Measurements from ENCODE around the gene TSPAN12. TPM values are rescaled to one million over a fixed set of nuclear protein-coding genes. Genes with fewer than 3 reads are reported as not detected.

TSPAN12 gene
- total RNA-seq, 1 experiment from 2014 or later = 17.3 TPM

DNA sequence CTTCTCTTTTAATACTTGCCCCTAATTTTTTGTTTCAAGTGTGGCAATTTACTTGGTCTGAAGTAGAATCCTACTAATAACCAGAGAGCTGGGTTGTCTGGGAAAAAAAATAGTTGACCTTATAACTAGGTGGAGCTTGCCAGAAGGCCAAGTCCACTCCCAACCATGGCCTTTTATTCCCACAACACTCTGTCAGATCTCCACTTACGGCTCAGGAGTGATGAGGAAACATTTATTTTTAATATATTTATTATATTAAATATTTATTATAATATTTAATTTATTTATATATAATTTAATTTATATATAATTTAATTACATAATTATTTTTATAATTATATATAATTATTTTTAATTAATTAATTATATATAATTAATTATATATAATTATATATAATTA, 58.8 kb downstream of the TSPAN12 start:
- no peak overlapping the region for H3K4me3 Mint-ChIP-seq
- no peak for DNase-seq (ENCODE audit: low spot score)
- CTCF ChIA-PET = interaction anchor here (1.9 kb wide), 1 partner anchor 309 kb away, joined by 5 read pairs; no protein-coding TSS in a partner anchor
- no peak for ATAC-seq
- TF ChIP-seq ZNF396 (CRISPR knock-in tag; IDR thresholded peaks at IDR 0.05; ENCODE audit: borderline replicate concordance) = no peak
- peak; percentile 96 for TF ChIP-seq HMGA2 (CRISPR knock-in tag; IDR thresholded peaks at IDR 0.05)
- H3K36me3 Mint-ChIP-seq = peaks cover 12% of the 10 kb centered on the region
- H3K27ac Mint-ChIP-seq = no peak overlapping the region
- peaks cover 12% of the 10 kb centered on the region for H3K9me3 Mint-ChIP-seq
- no peaks in the 10 kb centered on the region for H3K27me3 Mint-ChIP-seq (ENCODE audit: low read depth)
- H3K4me1 Mint-ChIP-seq = peaks cover 17% of the 10 kb centered on the region
- POLR2A ChIA-PET = no interaction called here

GRCh38 chr7:120797026-120797645, 60.8 kb downstream of the TSPAN12 start:
- no peak overlapping the region for H3K27ac Mint-ChIP-seq
- TF ChIP-seq CBFB (CRISPR knock-in tag; IDR thresholded peaks at IDR 0.05; ENCODE audit: low read depth) (no peak), JUN (CRISPR knock-in tag; IDR thresholded peaks at IDR 0.05) (no peak), ZNF317 (CRISPR knock-in tag; IDR thresholded peaks at IDR 0.05; ENCODE audit: borderline replicate concordance, low read depth) (no peak), E2F1 (CRISPR knock-in tag; IDR thresholded peaks at IDR 0.05) (no peak), STAT6 (CRISPR knock-in tag; conservative IDR thresholded peaks at IDR 0.05; ENCODE audit: low read depth) (no peak), E2F4 (CRISPR knock-in tag; IDR thresholded peaks at IDR 0.05; ENCODE audit: borderline replicate concordance, low read depth) (no peak), ZNF425 (CRISPR knock-in tag; conservative IDR thresholded peaks at IDR 0.05) (no peak), RORB (CRISPR knock-in tag; IDR thresholded peaks at IDR 0.05) (no peak), ZNF281 (CRISPR knock-in tag; IDR thresholded peaks at IDR 0.05) (no peak), TCF7 (CRISPR knock-in tag; IDR thresholded peaks at IDR 0.05; ENCODE audit: low read depth) (no peak), E2F5 (CRISPR knock-in tag; IDR thresholded peaks at IDR 0.05) (no peak), ZNF671 (CRISPR knock-in tag; IDR thresholded peaks at IDR 0.05) (no peak), SOX15 (CRISPR knock-in tag; IDR thresholded peaks at IDR 0.05) (no peak)
- TF ChIP-seq, protein P1, sequence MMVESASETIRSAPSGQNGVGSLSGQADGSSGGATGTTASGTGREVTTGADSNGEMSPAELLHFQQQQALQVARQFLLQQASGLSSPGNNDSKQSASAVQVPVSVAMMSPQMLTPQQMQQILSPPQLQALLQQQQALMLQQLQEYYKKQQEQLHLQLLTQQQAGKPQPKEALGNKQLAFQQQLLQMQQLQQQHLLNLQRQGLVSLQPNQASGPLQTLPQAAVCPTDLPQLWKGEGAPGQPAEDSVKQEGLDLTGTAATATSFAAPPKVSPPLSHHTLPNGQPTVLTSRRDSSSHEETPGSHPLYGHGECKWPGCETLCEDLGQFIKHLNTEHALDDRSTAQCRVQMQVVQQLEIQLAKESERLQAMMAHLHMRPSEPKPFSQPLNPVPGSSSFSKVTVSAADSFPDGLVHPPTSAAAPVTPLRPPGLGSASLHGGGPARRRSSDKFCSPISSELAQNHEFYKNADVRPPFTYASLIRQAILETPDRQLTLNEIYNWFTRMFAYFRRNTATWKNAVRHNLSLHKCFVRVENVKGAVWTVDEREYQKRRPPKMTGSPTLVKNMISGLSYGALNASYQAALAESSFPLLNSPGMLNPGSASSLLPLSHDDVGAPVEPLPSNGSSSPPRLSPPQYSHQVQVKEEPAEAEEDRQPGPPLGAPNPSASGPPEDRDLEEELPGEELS (CRISPR knock-in tag; IDR thresholded peaks at IDR 0.05) = no peak
- TF ChIP-seq, protein P2, sequence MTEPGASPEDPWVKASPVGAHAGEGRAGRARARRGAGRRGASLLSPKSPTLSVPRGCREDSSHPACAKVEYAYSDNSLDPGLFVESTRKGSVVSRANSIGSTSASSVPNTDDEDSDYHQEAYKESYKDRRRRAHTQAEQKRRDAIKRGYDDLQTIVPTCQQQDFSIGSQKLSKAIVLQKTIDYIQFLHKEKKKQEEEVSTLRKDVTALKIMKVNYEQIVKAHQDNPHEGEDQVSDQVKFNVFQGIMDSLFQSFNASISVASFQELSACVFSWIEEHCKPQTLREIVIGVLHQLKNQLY (CRISPR knock-in tag; IDR thresholded peaks at IDR 0.05) = no peak

More at GRCh38 chr7:120797026-120797645, 60.8 kb downstream of the TSPAN12 start:
- H3K36me3 Mint-ChIP-seq = peaks cover 12% of the 10 kb centered on the region
- ChIA-PET CTCF (interaction anchor here (1.8 to 1.9 kb wide), 2 partner anchors 9 to 311 kb away, joined by 5 to 7 read pairs; no protein-coding TSS in a partner anchor), POLR2A (no interaction called here)
- no peaks in the 10 kb centered on the region for H3K27me3 Mint-ChIP-seq (ENCODE audit: low read depth)
- peaks cover 12% of the 10 kb centered on the region for H3K9me3 Mint-ChIP-seq
- H3K4me3 Mint-ChIP-seq = no peak overlapping the region
- ATAC-seq = no peak
- DNase-seq (ENCODE audit: low spot score) = no peak
- peaks cover 21% of the 10 kb centered on the region for H3K4me1 Mint-ChIP-seq
